Erythroblast (primary cell): ENCODE measurements around the gene ZIC5.

Experiments
- GATA1 ChIP-seq: IDR thresholded peaks from 2 replicates; pipeline ENCODE4 v1.6.1; 2011; ENCODE audit warnings: low read depth, mild to moderate bottlenecking, control low read depth, low read length, moderate library complexity
- POLR2A ChIP-seq: IDR thresholded peaks from 2 replicates; pipeline ENCODE4 v1.6.1; 2011; ENCODE audit warnings: mild to moderate bottlenecking, low read length

- TF ChIP-seq POLR2A (no peak), GATA1 (no peak)
These were observed 15.7 kb downstream of the ZIC5 start for GRCh38 chr13:99955747-99956472.
